HepG2 (cell line): ENCODE data around the gene NOSIP. TPM values are rescaled to one million over a fixed set of nuclear protein-coding genes. Genes with fewer than 3 reads are reported as not detected.
A peak's percentile ranks its signal among the peaks of the same experiment; 100 is the strongest.

Source experiments
- ARID5B ChIP-seq: IDR thresholded peaks from 2 replicates; pipeline ENCODE4 v1.4.0; 2020; ENCODE audit warnings: mild to moderate bottlenecking, missing genetic modification reagents
- CEBPB ChIP-seq: IDR thresholded peaks from 2 replicates; pipeline ENCODE4 v1.6.1; 2011; ENCODE audit warnings: low read depth, low read length, improper control_type of control experiment, borderline replicate concordance
- CTCF ChIP-seq: sonication (generic); formaldehyde crosslinking; IDR thresholded peaks from 2 replicates; pipeline ENCODE4 v1.5.0; 2020; ENCODE audit warnings: mild to moderate bottlenecking, missing genetic modification reagents, moderate library complexity
- FOXP1 ChIP-seq, 2 experiments: fragments of 450-650 bp in 1 of 2; IDR thresholded peaks; 2 replicates each; pipeline ENCODE4 v1.6.1; 2017 to 2018; ENCODE audit warnings: antibody characterized with exemption in 1 of 2
- GATAD1 ChIP-seq: IDR thresholded peaks from 2 replicates; pipeline ENCODE4 v1.6.1; 2016; ENCODE audit warnings: missing genetic modification reagents, missing compliant biosample characterization
- REST ChIP-seq, 2 experiments: IDR thresholded peaks; 2 replicates each; pipeline ENCODE4 v1.6.1; 2011 to 2012; ENCODE audit warnings: low read length in 2 of 2, borderline replicate concordance in 1 of 2, low read depth in 1 of 2, mild to moderate bottlenecking in 1 of 2, moderate library complexity in 1 of 2
- RNF219 ChIP-seq: sonication (generic); formaldehyde crosslinking; IDR thresholded peaks from 2 replicates; pipeline ENCODE4 v1.5.0; 2020; ENCODE audit warnings: mild to moderate bottlenecking, missing genetic modification reagents
- RORA ChIP-seq: sonication (generic); formaldehyde crosslinking; IDR thresholded peaks from 2 replicates; pipeline ENCODE4 v1.5.0; 2020; ENCODE audit warnings: mild to moderate bottlenecking, missing genetic modification reagents, moderate library complexity
- SAP130 ChIP-seq: IDR thresholded peaks from 2 replicates; pipeline ENCODE4 v1.6.1; 2016; ENCODE audit warnings: low read depth
- SRF ChIP-seq: IDR thresholded peaks from 2 replicates; pipeline ENCODE4 v1.6.1; 2011; ENCODE audit warnings: mild to moderate bottlenecking, low read depth, low read length, moderate library complexity
- ZNF207 ChIP-seq: fragments of 450-650 bp; IDR thresholded peaks from 2 replicates; pipeline ENCODE4 v1.6.1; 2016; ENCODE audit warnings: antibody characterized with exemption, borderline replicate concordance
- ZNF292 ChIP-seq: sonication (generic); formaldehyde crosslinking; IDR thresholded peaks from 2 replicates; pipeline ENCODE4 v1.8.1; 2022; ENCODE audit warnings: mild to moderate bottlenecking, low read depth, missing genetic modification reagents, borderline replicate concordance
- ZNF354B ChIP-seq: sonication (generic); formaldehyde crosslinking; IDR thresholded peaks from 2 replicates; pipeline ENCODE4 v1.8.0; 2022; ENCODE audit warnings: mild to moderate bottlenecking, missing genetic modification reagents
- ZNF629 ChIP-seq: sonication (generic); formaldehyde crosslinking; conservative IDR thresholded peaks from 2 replicates; pipeline ENCODE4 v1.5.0; 2020; ENCODE audit warnings: missing genetic modification reagents
- ZNF709 ChIP-seq: sonication (generic); formaldehyde crosslinking; IDR thresholded peaks from 2 replicates; pipeline ENCODE4 v1.5.0; 2020; ENCODE audit warnings: mild to moderate bottlenecking, missing genetic modification reagents
- polyA plus RNA-seq, 8 experiments: library from polyadenylated mRNA; depleted of rRNA in 3 of 8; stranded (reverse) in 7 of 8; unstranded in 1 of 8; fragments of >200 nt; fragmentation: Illumina TruSeq in 4 of 8; extraction: Trizol in 4 of 8; gene quantifications; 2 replicates each; pipeline versions ENCODE4 v1.2.1 to v1.2.3, GENCODE V29; 2011 to 2016; ENCODE audit warnings: low read depth in 4 of 8, missing spikeins in 1 of 8, mixed read lengths in 1 of 8; ENCODE audit not compliant: insufficient read depth in 1 of 8
- total RNA-seq, 5 experiments: library from RNA; depleted of rRNA; stranded (reverse); fragments of >200 nt; fragmentation: Illumina TruSeq; extraction: Trizol; gene quantifications; 2 replicates each; pipeline ENCODE4 v1.2.3, GENCODE V29; 2016; ENCODE audit warnings: low read depth in 1 of 5

Gene NOSIP
- total and polyA plus RNA-seq, 2 of the 13 experiments (the other 11 are each of a cell fraction or from before 2014, with no cell fraction given), result 54.3 to 78.0 TPM

GRCh38 chr19:49590071-49590970 lies 10.0 kb upstream of the NOSIP start (continued):
- TF ChIP-seq RNF219 (CRISPR knock-in tag) (no peak), ZNF292 (CRISPR knock-in tag) (no peak), SRF (no peak), ZNF207 (no peak), CTCF (0 out of 2 replicates have a peak, but pooled peaks have one; percentile 21), SAP130 (CRISPR knock-in tag) (peak; percentile 85), ZNF709 (CRISPR knock-in tag) (peak; percentile 90), FOXP1 (IDR thresholded peaks at IDR 0.05) (no peak), FOXP1 (CRISPR knock-in tag; IDR thresholded peaks at IDR 0.05) (no peak), REST (IDR thresholded peaks at IDR 0.05; ENCODE audit: borderline replicate concordance in 1 of 2, low read depth in 1 of 2, low read length in 2 of 2) (no peak), RORA (CRISPR knock-in tag) (no peak), CEBPB (no peak), ARID5B (CRISPR knock-in tag) (0 out of 2 replicates have a peak, but pooled peaks have one; percentile 34), ZNF354B (CRISPR knock-in tag) (no peak), ZNF629 (CRISPR knock-in tag) (0 out of 2 replicates have a peak, but pooled peaks have one; percentile 25), GATAD1 (CRISPR knock-in tag) (0 out of 2 replicates have a peak, but pooled peaks have one; percentile 33)
